Diencephalon (tissue), 1 donor: ENCODE results near the gene SNRPA. TPM values are rescaled to one million over a fixed set of nuclear protein-coding genes. Genes with fewer than 3 reads are reported as not detected.

ENCODE experiments used
- small RNA-seq: library from RNA; depleted of rRNA; stranded (forward); fragments of <200 nt; gene quantifications from one replicate; pipeline ENCODE3, GENCODE V24; 2014
- total RNA-seq: library from RNA; depleted of rRNA; stranded (reverse); fragments of >200 nt; gene quantifications from one replicate; pipeline ENCODE4 v1.2.3, GENCODE V29; 2014

SNRPA gene
- total RNA-seq, result 29.3 TPM

GRCh38 chr19:40750874-40751537, at the start of gene SNRPA:
Gene SNRPA, plus strand, starts transcription at chr19:40751203. Its CDS starts 206 bp downstream, at chr19:40751409.

GRCh38 chr19:40716482-40717324, 34.3 kb upstream of the SNRPA start, which contains the start of the genes COQ8B and ITPKC:
Gene COQ8B, minus strand, starts transcription at chr19:40716886. Its CDS starts 2,254 bp downstream, at chr19:40714632.
Gene ITPKC, plus strand, starts transcription at chr19:40717112. Its CDS starts 24 bp downstream, at chr19:40717136.

DNA sequence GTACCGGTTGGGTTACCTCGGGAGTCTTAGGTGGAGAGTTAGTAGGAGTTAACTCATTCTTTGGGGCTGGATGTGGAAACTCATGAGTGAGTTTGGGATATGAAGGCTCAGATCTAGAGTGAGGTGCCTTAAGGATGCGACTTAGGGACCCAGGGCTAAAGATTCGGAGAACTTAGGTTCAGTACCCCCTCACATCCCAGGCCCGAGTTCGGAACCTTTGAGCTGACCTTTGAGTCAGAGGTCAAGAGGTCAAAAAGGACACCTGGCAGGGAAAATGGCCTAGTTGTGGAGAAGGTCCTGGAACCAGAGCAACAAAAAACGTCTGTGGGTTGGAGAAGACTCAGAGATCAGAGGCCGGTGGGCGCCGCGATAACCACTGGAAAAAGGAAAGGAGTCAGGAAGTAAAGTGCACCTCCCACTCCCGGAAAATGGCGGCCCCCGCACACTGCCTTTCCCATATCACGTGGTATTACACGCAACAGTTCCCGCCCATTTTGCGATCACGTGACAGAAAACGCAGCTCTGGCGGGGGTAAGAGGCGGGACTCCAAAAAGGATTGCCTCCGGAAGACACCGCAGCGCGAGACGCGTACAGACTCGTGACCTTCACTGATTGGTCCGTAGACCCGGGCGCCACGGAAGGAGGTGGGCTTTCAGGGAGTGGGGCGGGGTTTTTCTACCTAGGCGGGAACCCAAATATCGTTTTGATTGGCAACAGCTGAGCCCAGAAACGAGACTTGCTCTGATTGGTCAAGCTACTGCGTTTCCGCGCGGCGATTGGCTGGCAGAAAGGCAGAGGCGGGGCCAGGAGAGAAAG, 737 bp upstream of the SNRPA start, which contains the start of gene ACTMAP:
ACTMAP (minus strand) TSS at position 420 of the 816 bp plus-strand sequence. CDS start 674 bp downstream, outside the sequence.

DNA sequence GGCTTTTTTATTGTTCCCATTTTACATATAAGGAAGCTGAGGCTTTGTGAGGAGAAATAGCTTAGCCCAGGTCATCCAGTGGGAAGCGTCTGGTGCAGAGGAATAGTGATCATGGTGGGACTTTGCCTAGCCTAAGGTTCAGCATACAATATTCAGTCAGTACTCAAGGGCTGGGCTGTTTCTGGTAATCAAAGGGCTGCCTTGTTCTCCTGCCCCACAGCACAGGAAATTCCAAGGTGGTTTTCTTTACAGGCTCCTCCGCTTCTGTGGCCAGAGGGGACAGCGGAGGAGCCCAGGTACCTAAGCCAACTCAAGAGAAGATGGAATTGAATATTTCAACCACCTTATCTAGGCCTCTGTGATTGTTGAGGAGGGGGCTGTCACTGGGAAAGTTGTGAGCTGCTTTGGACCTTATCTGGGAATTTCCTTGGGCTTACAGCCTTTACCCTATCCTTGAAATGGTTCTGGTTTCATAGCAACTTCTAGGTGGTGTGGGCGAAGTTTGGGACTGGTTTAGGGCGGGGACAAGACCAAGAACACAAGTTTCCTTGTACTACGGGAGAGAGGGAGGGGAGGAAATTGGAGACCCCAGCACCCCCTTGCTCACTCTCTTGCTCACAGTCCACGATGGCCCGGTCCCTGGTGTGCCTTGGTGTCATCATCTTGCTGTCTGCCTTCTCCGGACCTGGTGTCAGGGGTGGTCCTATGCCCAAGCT, 24.1 kb downstream of the SNRPA start, which contains the start of gene MIA:
MIA (plus strand) TSS at position 606 of the 716 bp plus-strand sequence; CDS start at position 628, 22 bp downstream.

DNA sequence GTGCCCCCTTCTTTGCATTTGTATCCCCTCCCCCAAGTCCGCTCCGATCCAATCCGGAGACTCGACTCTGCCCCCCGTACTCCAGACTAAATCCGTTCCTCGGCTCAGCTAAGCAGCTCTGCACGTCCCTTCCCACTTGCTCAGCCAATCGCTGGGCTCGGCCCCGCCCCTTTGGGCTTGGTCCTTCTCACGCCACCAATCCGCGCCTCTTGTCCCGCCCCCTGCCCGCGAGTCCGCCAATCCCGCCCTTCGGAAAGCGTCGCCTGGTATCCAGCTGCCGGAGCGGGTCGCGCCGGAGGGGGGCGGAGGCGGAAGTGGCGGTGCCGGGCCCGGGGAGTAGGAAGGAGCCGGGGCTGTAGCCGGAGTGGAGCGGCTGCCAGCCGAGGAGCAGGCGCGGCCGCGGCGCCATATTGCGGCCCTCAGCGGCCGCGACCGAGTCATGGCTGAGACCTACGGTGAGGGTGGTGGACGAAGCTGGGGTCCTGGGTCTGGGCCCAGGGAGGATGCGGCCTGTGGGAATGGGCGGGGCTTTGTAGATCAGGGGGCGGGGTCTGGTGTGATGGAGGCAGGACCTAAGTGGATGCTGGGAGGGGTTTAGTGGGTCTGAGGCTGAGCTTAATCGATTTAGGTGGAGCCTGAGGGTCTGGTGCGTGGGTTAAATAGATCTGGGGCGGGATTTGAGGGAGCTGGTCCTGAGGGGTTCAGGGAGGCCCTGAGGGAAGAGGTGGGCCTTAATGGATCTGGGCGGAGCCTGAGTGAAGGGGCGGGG, 27.1 kb downstream of the SNRPA start, which contains the start of gene RAB4B:
RAB4B (plus strand) TSS at position 311 of the 769 bp plus-strand sequence; CDS start at position 440, 129 bp downstream.

GRCh38 chr19:40798683-40799557, 47.9 kb downstream of the SNRPA start, which contains the start of gene EGLN2:
Gene EGLN2, plus strand, starts transcription at chr19:40799191. Its CDS starts 1,382 bp downstream, at chr19:40800573.

Small RNAs within 50 kb of the gene (small RNA-seq; reads per million reads assigned to genes)
- gene RNU6-195P, result not detected

Other genes starting within 250 kb of the SNRPA start
- gene SHKBP1, start 174.3 kb upstream of the SNRPA start, total RNA-seq, result 4.6 TPM
- 35.3 TPM for gene LTBP4, start 149.8 kb upstream of the SNRPA start, total RNA-seq
- 23.8 TPM for gene NUMBL, start 60.6 kb upstream of the SNRPA start, total RNA-seq
- gene COQ8B, start 34.3 kb upstream of the SNRPA start, total RNA-seq, result 29.8 TPM
- gene ITPKC, start 34.1 kb upstream of the SNRPA start, total RNA-seq, result 8.3 TPM
- gene ACTMAP, start 726 bp upstream of the SNRPA start, total RNA-seq, result 0.46 TPM
- gene MIA, start 24.3 kb downstream of the SNRPA start, total RNA-seq, result 1.6 TPM
- gene RAB4B, start 27.0 kb downstream of the SNRPA start, total RNA-seq, result 8.3 TPM
- gene EGLN2, start 48.0 kb downstream of the SNRPA start, total RNA-seq, result 57.0 TPM
- gene CYP2A6, start 99.2 kb downstream of the SNRPA start, total RNA-seq, result 0.23 TPM
- gene CYP2A7, start 131.0 kb downstream of the SNRPA start, total RNA-seq, result not detected
- not detected for gene CYP2B6, start 240.1 kb downstream of the SNRPA start, total RNA-seq